Measurements from ENCODE around the gene METTL9.

DNA sequence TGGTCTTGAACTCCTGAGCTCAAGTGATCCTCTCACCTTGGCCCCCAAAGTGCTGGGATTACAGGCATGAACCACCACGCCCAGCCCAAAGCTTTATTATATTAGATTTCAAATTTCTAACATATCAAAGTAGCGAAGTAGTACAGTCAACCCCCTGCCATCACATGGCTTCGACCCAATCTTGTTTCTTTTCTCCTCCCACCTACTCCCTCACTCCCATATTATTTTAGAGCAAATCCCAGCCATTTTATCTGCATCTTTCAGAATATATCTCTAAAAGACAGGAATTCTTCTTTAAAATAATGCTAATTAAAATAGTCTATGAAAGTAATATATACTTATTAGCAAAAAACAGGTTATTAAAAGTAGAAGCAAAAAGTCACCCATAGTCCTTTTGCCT, 52.1 kb downstream of the METTL9 start:
- no peak for TF ChIP-seq CTCF (IDR thresholded peaks at IDR 0.05 in 2 of 3, conservative IDR thresholded peaks at IDR 0.05 in 1 of 3; ENCODE audit: borderline replicate concordance in 1 of 3, insufficient read depth in 1 of 3, low read depth in 2 of 3, low read length in 2 of 3)
- TF ChIP-seq POLR2AphosphoS5 (IDR thresholded peaks at IDR 0.05; ENCODE audit: low read depth, low read length): no peak
- TF ChIP-seq POLR2A (IDR thresholded peaks at IDR 0.05; ENCODE audit: borderline replicate concordance, extremely low read depth, insufficient read depth, insufficient read length): no peak
- no peak for TF ChIP-seq EGR1 (IDR thresholded peaks at IDR 0.05; ENCODE audit: low read depth)
